HS-5 (cell line): ENCODE data around the gene ARHGAP36.

Experiments
- DNase-seq: peaks from one replicate; pipeline ENCODE4 v3.0.0-alpha.2; 2012; ENCODE audit warnings: low read depth

Gene ARHGAP36

GRCh38 chrX:131072871-131073571 lies 14.9 kb downstream of the ARHGAP36 start:
- no peak for DNase-seq

- no peak for DNase-seq
Measured at GRCh38 chrX:131073607-131074006, 15.5 kb downstream of the ARHGAP36 start.

- DNase-seq: no peak
Measured at GRCh38 chrX:131081772-131082740, 23.9 kb downstream of the ARHGAP36 start.

GRCh38 chrX:131083510-131084142 lies 25.5 kb downstream of the ARHGAP36 start:
- no peak for DNase-seq

GRCh38 chrX:131084145-131084544 lies 26.0 kb downstream of the ARHGAP36 start:
- DNase-seq: no peak

- no peak for DNase-seq
Measured at GRCh38 chrX:131136776-131137175, 78.6 kb downstream of the ARHGAP36 start.

- DNase-seq: no peak
Measured at GRCh38 chrX:131139072-131139471, 80.9 kb downstream of the ARHGAP36 start.
